ENCODE data around the gene CCDC9B.

GRCh38 chr15:40340038-40340739, 550 bp downstream of the CCDC9B start:
- TF ChIP-seq CTCF (conservative IDR thresholded peaks at IDR 0.05; ENCODE audit: low read depth, low read length) (no peak), EZH2phosphoT487 (IDR thresholded peaks at IDR 0.05; ENCODE audit: borderline replicate concordance, low read length) (no peak)
